ENCODE results near the gene PRKAG2.

Gene PRKAG2

DNA sequence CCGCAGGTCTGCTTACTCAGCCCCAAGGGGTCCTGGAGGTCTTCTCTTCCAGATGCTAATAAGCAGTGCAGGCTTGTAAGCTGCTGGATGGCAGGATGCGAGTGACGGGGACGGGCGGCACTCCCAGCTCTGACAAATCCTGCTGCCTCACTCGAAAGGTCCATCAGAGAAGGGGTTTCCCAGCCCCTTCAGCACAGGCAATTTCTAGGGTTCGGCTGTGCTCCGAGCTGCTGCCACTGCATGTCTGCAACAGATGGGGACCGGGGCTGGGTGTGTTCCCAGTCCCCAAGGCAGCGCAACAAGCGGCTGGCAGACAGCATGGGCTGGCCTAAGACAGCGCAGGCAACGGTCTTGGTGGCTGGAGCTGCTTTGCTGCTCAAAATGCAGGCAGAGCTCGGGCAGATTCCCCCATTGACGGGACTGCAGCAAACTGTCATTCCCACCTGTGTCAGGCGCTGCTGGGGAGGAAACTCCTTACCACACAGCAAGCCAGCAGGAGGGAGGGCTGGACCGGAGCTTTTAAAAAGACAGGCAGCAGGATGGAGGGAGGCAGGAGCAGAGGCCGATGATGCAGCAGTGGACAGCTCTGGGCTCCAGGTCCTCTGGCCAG, 62.4 kb downstream of the PRKAG2 start:
- DNase-seq = no peak

DNA sequence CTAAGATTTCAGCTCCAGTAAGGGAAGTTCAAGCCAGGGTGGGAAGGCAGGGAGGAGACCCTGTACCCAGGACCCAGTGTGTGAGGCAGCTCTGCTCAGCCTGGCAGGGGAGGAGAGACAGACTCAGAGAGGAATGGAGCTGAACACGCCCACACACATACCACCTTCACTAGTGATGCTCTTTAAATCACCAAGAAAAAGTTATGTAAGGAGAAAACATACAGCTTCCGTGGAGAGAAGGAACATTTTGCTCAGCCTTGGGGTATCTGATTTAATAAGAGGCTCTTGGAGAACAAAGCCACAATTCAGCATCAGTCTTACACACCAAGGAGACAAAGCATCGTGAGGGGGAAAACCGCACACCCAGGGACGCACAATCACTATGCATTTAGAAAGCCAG, 62.9 kb downstream of the PRKAG2 start:
- DNase-seq = no peak

DNA sequence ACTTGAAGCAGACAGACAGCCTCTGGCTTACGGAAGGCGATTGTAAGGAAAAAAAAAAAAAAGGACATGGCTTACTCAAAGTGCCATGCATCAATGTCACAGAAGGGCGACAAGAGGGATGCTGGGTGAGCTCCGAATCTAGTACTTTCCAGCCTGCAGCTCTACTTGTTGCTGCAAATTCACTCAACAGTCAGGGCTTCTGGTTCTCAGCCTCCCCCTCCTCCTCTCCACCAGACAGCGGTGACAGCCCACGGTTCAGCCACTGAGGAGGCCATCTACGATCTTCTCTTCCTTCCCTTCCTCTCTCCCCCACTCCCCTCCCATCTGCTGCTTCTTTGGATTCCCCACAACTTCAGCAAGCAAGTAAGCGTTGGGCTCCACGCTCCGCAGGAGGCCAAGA, 63.5 kb downstream of the PRKAG2 start:
- no peak for DNase-seq

GRCh38 chr7:151812967-151813366, 63.9 kb downstream of the PRKAG2 start:
- DNase-seq = no peak

DNA sequence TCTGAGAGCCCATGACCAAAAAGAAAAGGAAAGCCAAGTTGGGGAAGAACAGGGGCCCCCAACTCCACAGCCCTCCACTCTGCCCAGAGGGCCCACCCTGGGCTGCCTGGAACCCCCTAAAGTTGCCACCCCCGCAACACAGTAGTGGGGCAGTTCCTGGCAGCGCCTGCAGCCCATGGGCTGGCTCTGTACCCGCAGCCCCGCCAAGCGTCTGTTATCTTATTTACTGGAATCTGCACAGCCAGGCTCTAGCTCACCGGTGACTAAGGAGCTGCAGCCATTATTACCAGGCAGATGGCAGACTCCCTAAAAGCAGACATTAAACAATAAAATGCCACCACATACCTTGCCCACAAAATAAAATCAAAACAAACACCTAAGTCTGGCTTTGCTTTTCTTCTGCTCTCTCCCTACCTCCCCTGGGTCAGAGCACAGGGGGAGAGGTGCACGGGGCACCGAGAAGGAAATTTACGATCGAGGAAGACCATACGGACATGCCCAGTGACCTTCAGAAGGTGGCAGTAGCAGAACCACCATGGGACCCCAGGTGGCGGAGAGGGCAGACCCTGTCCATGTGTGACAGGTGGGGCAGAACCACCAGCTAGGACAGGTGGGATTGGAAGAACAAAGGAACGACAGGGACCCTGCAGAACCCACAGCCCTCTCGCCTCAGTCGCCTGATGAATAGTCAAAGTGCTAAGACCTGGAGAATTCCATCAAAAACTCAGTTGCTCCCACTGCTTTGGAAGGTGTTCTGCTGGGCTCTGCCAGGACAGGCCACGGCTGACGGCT, 66.3 kb downstream of the PRKAG2 start:
- no peak for DNase-seq

DNA sequence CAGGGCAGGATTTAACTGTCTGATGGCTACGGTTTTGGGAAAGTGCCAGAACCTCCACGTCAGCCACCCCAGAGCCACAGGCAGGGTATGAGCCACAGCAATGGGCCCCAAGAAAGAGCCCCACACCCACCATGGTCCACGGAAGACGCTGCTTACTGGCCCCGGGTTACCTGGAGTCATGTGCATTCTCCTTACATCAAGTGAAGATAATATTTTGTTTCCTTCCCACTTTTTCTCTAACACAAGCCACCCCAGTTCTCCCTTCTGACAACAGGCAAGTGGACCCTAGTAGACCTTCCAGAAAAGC, 67.1 kb downstream of the PRKAG2 start:
- DNase-seq = no peak

DNA sequence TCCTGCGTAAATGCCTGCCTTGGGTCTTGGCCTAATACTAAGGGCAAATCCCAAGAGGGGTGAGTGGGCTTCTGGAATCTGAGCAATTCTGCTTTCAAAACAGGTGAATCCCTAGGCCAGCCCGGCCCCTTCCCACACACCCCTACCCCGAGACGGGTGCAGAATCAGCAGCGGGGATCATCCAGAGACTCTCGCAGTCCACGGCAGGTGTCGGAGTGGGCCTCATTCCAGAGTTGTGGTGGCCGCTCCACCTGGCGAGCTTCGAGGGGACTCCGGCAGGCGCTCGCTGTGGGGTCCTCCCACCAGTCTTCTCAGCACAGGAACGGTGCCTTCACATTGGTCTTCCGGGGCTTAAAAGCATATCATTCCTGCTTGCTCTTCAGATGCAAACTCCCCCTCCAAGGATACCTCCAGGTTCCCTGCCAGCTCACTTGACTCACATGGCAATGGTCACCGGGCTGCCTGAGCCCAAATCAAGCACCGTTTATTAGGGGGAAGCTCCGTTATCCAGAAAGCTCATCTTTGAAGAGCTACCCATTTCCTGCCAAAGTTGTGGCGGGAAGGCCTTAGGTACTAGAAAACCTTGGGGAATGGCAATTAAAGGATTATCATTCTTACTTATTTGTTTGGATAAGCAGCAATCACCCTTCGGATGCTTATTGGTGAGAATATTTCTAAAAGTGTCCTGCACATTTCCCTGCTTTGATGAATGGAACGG, 67.6 kb downstream of the PRKAG2 start:
- no peak for DNase-seq

DNA sequence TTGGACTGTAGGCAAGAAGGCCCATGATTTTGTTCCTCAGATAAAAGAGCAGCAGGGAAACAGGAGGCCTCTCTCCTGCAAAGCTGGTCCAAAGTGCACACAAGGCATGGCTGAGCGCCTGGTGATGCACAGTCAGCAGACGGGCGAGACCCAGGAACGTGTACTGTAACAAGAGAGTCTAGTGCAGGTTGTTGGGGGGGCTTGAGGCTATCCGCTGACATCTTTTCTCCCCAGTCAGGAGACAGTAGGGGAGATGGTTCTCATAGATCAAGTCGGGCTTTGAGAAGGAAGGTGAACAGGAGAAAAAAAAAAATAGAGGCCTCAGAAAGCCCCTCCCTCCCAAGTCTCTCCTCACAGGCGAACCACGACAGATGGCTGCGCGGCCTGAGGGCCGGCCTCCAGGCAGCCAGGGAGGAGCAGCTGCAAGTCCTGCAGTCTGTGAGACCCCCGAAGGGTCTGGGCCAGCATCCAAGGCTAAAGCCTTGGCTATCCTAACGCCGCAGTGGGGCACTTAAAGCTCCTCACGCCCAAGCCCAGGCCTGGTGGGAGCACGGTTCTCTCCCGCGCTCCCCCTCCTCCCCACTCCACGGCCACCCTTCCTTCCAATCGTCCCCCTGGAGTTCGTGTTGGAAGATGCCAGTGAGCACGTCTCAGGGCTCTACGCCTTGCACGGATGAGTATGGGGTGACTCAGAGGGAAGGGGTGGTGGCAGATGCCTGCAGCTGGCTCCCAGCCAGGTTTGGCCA, 68.3 kb downstream of the PRKAG2 start:
- DNase-seq = peak; percentile 77

- no peak for DNase-seq
Observed at GRCh38 chr7:151807846-151808245, 69.1 kb downstream of the PRKAG2 start.

DNA sequence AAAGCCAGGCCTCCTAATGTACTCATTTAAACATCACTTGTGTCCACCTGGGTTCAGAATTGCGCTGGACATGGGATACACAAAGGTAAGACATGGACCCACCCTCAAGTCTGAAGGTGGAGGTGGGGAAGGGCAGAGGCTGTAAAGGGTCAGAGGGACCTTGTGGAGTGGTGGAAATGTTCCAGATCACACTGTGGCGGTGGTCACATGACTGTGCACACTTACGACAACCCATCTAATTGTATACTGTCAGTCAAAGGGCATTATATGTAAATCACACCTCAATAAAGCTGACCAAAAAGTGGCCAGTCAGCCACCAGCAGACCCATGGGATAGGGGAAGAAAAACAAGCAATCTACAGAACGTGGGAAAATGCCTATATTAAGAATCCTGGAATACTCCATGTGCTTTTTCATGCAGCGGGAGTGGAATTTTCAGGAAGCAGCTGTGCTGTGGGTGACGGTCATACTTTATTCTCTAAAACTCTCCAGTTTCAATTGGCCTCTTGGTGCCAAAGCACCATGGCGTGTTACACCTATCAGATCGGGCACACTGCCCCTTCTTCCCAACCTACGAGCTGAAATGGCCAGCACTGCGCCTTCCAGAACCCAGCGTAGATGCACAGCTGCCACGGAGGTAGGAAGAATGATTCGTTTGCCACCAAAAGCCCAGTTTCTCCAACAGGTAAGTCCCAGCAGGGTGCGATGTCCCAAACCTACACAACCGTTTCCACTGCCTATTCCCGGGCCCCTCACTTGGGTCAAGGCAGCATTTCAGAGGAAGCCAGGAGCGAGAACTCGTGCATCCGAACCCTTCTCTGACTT, 69.8 kb downstream of the PRKAG2 start:
- no peak for DNase-seq

- DNase-seq = no peak
Observed at GRCh38 chr7:151806204-151806603, 70.7 kb downstream of the PRKAG2 start.

GRCh38 chr7:151805191-151805590, 71.7 kb downstream of the PRKAG2 start:
- no peak for DNase-seq

DNA sequence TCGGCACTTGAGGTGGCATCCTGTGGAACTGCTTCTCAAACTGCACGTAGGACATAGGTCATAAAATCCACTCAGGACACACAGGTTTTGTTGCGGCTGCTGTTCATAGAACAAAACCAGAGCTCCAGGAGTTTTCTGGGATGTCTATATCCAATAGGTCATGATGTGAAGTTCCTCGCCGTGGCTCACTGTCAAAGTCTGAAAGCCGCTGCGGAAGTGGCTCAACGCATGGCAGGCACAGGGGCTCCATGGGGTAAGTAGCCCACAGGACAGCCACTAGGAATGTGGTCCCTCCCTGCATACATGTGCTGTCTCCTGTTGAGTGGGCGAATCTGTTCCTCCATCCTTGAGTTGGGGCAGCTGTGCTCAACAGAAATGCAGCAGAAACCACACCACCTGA, 72.2 kb downstream of the PRKAG2 start:
- DNase-seq = no peak

GRCh38 chr7:151803841-151804240, 73.1 kb downstream of the PRKAG2 start:
- DNase-seq = no peak

DNA sequence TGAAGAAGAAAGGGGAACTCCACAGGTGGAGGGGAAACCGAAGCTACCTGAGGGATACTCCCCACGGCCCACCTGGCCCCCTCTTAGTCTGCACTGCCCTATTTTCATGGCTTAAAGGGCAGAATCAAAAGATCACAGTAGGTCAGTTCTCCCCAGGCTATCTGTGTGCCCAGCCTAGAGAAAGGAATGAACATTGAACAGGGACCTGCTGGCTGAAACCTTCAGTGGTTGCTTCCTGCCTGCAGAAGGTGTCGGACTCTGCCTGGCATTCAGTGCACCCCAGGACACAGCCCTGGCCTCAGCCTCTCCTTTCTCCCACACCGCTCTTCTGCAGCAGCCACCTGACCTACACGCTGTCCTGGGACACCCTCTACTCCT, 74.5 kb downstream of the PRKAG2 start:
- no peak for DNase-seq

DNA sequence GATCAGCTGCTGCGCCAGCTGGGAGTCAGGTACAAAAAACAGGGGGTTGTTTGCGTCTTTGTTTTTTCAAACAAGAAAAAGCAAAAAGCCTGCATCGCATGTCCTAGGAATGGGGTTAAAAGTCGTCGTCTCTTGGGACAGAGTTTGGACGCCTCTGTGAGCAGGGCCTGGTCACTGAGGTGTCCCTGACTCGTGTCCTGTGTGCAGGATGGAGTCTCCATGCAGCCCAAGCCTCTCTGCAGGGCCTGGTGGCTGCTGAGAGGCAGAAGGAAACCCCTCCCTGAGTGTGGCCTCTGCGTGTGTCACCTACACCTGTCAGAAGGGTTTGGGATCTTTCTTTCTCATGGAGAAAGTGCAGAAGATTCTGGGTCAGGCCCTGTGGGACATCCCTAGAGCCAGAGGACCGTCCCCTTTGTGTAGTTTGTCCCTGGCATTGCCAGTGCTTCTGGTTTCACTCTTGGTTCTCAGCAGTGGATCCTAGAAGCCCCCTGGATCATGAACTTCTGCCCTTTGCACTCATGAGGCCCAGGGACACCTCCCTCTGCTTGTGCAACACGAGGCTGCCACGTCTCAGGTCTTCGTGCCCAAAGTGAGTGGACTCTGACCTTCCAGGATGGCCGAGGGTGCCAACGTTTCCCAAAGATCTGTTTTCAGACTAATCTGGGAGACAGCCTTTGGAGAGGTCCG, 75.0 kb downstream of the PRKAG2 start:
- DNase-seq = no peak

- DNase-seq = no peak
Observed at GRCh38 chr7:151801291-151801690, 75.6 kb downstream of the PRKAG2 start.

GRCh38 chr7:151800861-151801260, 76.1 kb downstream of the PRKAG2 start:
- no peak for DNase-seq

DNA sequence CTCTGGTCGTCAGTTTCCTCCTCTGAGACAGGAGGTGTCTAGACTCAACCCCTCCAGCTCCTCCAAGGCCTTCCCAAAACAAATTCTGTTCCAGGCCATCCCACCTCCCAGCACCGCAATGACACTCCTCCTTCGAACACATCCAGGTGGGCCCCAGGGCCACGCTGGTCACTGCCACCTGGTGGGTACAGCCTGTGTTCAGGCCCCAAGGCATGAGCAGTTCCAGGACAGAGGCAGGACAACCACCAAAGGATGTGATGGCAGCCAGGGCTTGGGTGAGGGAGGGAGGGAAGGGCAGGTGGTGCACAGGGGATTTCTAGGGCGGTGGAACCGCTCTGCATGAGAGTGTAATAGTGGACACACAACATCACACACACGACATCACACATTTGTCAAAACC, 76.5 kb downstream of the PRKAG2 start:
- no peak for DNase-seq

GRCh38 chr7:151799506-151799905, 77.4 kb downstream of the PRKAG2 start:
- no peak for DNase-seq

DNA sequence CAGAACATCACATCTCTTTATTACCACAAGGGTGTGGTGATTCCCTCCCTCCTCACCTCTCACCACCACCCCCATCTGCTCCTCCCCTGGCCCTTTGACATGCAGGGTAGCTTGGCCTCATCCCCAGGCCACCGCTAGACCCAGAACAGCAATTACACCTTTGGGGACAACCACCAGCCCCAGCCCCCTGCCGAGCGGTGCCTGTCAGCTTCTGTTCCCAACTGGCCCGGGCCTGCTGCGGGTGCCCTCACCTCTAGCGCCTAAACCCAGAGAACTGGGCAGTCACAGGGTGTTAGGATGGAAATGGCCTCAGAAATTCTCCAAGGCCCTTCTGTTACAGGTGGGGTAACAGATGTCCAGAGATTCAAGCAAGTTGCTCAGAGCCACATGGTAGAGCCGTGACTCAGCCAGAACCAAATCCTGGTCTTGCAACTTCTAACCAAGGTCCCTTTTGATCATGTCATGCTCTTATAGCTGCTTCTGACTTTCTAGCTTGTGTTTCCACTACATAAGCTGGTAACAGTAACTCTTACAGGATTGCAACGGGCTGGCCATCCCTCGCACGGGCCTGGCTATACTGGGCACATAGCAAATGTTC, 78.0 kb downstream of the PRKAG2 start:
- DNase-seq = no peak

All from 8988T (cell line).